WERI-Rb-1 (cell line): Measurements from ENCODE around the gene EPN2.

Source experiments
- DNase-seq: peaks from one replicate; pipeline ENCODE4 v3.0.0-alpha.2; 2020
- H3K27ac ChIP-seq: fragments of 250-450 bp; sonication (Bioruptor Pico); 2 replicates; pipeline ENCODE4 v1.5.1; 2020; ENCODE audit warnings: mild to moderate bottlenecking, moderate library complexity
- H3K27me3 ChIP-seq: fragments of 250-450 bp; sonication (Bioruptor Pico); 2 replicates; pipeline ENCODE4 v1.5.1; 2021; ENCODE audit warnings: mild to moderate bottlenecking, low read depth, moderate library complexity; ENCODE audit not compliant: insufficient read depth, severe bottlenecking
- H3K36me3 ChIP-seq: fragments of 250-450 bp; sonication (Bioruptor Pico); 2 replicates; pipeline ENCODE4 v1.5.1; 2020; ENCODE audit warnings: mild to moderate bottlenecking, moderate library complexity
- H3K4me3 ChIP-seq: 2 replicates; pipeline ENCODE4 v1.5.1; 2011; ENCODE audit warnings: low read depth, mild to moderate bottlenecking, control low read depth, low read length
- H3K9me3 ChIP-seq: fragments of 250-450 bp; sonication (Bioruptor Pico); 2 replicates; pipeline ENCODE4 v1.5.1; 2021; ENCODE audit warnings: mild to moderate bottlenecking, moderate library complexity; ENCODE audit not compliant: severe bottlenecking
- CTCF ChIP-seq: IDR thresholded peaks from 2 replicates; pipeline ENCODE4 v1.5.1; 2011; ENCODE audit warnings: low read depth, mild to moderate bottlenecking, control low read depth, inconsistent platforms, low read length

EPN2 gene

GRCh38 chr17:19254651-19255050, 17.5 kb downstream of the EPN2 start:
- no peak for TF ChIP-seq CTCF
- H3K36me3 ChIP-seq: no peaks in the 10 kb centered on the region
- no peaks in the 10 kb centered on the region for H3K9me3 ChIP-seq
- DNase-seq: no peak
- H3K27me3 ChIP-seq: no peaks in the 10 kb centered on the region
- H3K4me3 ChIP-seq: no peak overlapping the region
- no peak overlapping the region for H3K27ac ChIP-seq

- no peak for TF ChIP-seq CTCF
- Histone ChIP-seq H3K27ac (no peak overlapping the region), H3K9me3 (no peaks in the 10 kb centered on the region), H3K36me3 (no peaks in the 10 kb centered on the region), H3K4me3 (no peak overlapping the region), H3K27me3 (no peaks in the 10 kb centered on the region)
- no peak for DNase-seq
These were observed 18.1 kb downstream of the EPN2 start for GRCh38 chr17:19255279-19255678.

GRCh38 chr17:19258371-19258770, 21.2 kb downstream of the EPN2 start:
- Histone ChIP-seq H3K27me3 (no peaks in the 10 kb centered on the region), H3K9me3 (no peaks in the 10 kb centered on the region), H3K4me3 (no peak overlapping the region), H3K36me3 (no peaks in the 10 kb centered on the region), H3K27ac (no peak overlapping the region)
- DNase-seq: no peak
- no peak for TF ChIP-seq CTCF

DNA sequence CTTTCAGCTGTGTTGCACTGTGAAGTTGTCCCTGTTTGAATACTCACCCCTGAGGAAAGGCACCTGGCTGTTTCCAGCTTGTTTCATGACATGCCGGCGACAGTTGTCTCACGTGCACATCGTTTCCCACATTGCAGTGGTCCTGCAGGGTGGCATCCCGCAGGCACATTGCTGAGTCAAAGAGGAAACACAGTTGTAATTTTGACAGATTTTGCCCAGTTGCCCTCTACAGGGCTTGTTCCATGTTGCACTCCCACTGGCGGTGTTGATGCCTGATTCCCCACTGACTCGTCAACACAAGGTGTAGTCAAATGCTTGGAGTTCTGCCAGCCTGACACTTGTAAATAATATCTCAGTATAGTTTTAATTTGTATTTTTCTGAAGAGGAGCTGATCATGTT, 23.8 kb downstream of the EPN2 start:
- no peak for TF ChIP-seq CTCF
- Histone ChIP-seq H3K9me3 (no peaks in the 10 kb centered on the region), H3K27me3 (no peaks in the 10 kb centered on the region), H3K27ac (no peak overlapping the region), H3K4me3 (no peak overlapping the region), H3K36me3 (no peaks in the 10 kb centered on the region)
- no peak for DNase-seq

GRCh38 chr17:19261426-19261825, 24.3 kb downstream of the EPN2 start:
- H3K9me3 ChIP-seq: no peaks in the 10 kb centered on the region
- no peak for TF ChIP-seq CTCF
- H3K27ac ChIP-seq: no peak overlapping the region

More at GRCh38 chr17:19261426-19261825, 24.3 kb downstream of the EPN2 start:
- no peaks in the 10 kb centered on the region for H3K36me3 ChIP-seq
- H3K27me3 ChIP-seq: no peaks in the 10 kb centered on the region
- DNase-seq: no peak
- no peak overlapping the region for H3K4me3 ChIP-seq
